GM13976 (cell line): ENCODE data around the gene LELP1.

Source experiments
- DNase-seq: peaks from one replicate; pipeline ENCODE4 v3.0.0; 2012; ENCODE audit warnings: low spot score
- in situ Hi-C: fragments of 300-500 bp; cut with MboI; formaldehyde crosslinking; loops from one replicate; pipeline ENCODE4 v1.12.0; 2022; ENCODE audit warnings: low sequenced_read_pairs, mixed read lengths, inconsistent platforms; ENCODE audit not compliant: unreplicated experiment
- TF ChIP-seq, protein P1 (sequence below): IDR thresholded peaks from 2 replicates; pipeline ENCODE4 v1.5.1; 2012; ENCODE audit warnings: borderline replicate concordance, mild to moderate bottlenecking; ENCODE audit not compliant: insufficient read depth; ENCODE audit errors: extremely low read depth, missing control alignments, control extremely low read depth

The LELP1 gene

DNA sequence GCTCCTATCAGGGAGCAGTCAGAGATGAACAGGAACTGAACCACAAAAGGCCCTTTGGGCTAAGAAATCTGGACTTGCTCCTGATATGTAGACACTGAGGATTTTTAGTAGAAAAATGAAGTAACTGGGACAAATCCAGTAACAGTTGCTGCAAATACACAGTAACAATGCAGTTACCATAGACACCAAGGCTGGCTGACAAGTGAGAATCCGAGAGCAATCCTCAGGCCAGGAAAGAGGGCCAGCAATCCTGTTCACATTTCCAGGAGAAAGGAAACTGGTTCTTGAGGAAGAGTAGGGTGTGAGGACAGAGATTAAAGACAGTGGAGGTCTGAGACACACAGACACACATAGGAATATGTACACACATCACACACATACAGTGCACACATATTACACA, 46.9 kb downstream of the LELP1 start:
- in situ Hi-C loops, result no loop called here
- TF ChIP-seq, protein P1, sequence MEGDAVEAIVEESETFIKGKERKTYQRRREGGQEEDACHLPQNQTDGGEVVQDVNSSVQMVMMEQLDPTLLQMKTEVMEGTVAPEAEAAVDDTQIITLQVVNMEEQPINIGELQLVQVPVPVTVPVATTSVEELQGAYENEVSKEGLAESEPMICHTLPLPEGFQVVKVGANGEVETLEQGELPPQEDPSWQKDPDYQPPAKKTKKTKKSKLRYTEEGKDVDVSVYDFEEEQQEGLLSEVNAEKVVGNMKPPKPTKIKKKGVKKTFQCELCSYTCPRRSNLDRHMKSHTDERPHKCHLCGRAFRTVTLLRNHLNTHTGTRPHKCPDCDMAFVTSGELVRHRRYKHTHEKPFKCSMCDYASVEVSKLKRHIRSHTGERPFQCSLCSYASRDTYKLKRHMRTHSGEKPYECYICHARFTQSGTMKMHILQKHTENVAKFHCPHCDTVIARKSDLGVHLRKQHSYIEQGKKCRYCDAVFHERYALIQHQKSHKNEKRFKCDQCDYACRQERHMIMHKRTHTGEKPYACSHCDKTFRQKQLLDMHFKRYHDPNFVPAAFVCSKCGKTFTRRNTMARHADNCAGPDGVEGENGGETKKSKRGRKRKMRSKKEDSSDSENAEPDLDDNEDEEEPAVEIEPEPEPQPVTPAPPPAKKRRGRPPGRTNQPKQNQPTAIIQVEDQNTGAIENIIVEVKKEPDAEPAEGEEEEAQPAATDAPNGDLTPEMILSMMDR, result no peak
- no peak for DNase-seq

DNA sequence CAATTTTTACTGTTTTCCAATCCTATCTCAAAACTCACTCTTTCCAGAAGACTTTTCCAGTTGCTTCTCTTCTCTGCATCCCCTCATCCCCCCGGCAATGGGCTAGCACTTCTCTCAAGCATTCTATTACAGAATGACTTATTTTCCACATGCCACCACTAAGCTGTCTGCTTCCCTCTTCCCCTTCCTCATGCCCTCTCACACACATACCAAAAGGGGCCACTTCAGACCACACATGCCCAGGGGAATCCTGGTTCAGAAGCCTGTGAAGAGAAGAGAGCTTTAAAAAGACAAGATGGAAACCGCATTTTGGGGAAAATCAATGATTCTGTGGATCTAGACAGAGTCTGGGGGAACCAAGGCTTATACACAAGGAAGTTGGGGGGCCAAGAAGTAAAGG, 47.9 kb downstream of the LELP1 start:
- in situ Hi-C loops, result no loop called here
- no peak for DNase-seq

GRCh38 chr1:153251562-153251961, 48.3 kb downstream of the LELP1 start:
- no peak for DNase-seq
- in situ Hi-C loops, result no loop called here
- TF ChIP-seq, protein P1, result no peak

More for the DNA sequence above, 47.9 kb downstream of the LELP1 start:
- TF ChIP-seq, protein P1, result no peak

DNA sequence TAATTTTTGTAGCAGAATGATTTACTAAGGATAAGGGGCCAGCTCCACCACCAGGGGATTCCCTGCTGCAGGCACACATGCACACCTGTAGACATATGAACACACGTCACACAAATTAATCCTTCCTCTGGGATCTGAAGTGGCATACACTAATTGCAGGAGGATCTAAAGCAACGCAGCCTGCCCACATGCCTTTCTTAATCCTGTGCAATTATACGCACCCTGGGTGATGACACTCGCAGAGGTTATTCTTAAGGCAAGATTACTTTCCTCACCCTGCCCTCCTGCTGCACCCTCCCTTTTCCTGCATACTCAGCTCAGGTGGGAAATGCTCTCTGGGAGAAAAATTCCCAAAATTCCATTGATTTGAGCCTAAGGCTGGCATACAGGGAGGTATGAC, 48.8 kb downstream of the LELP1 start:
- in situ Hi-C loops, result no loop called here
- no peak for DNase-seq
- TF ChIP-seq, protein P1, result no peak

DNA sequence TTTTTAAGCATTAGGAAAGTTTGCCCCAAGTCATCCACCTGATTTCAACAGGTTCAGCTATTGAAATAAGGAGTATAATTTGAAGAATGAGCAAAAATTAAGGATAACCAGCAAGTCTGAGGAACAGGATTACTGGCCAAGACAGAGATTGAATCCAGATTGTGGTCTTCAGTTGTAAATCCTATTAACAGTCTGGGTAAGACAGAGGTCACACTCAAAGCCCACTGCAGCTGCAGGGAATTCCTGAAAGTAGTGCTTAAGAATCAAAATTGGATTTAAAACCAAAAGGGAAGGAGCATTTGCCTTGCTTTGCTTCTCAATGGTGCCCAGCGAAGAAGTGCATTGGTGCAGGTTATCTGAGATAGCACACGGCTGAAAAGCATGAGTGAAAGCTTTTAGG, 49.8 kb downstream of the LELP1 start:
- in situ Hi-C loops, result no loop called here
- DNase-seq, result no peak
- TF ChIP-seq, protein P1, result no peak

GRCh38 chr1:153253693-153254092, 50.5 kb downstream of the LELP1 start:
- in situ Hi-C loops, result no loop called here
- no peak for DNase-seq
- TF ChIP-seq, protein P1, result no peak
